Subcutaneous abdominal adipose tissue (tissue), 5 donors: ENCODE measurements around the gene METAP1D.

Source experiments
- H3K27ac ChIP-seq: one replicate; pipeline ENCODE4 v1.7.0; 2013; ENCODE audit warnings: low read depth, mild to moderate bottlenecking, inconsistent platforms, low read length, moderate library complexity
- H3K27me3 ChIP-seq, 5 donors: one replicate each; pipeline ENCODE4 v1.7.0; 2013; ENCODE audit warnings: low read length in 5 of 5, inconsistent platforms in 1 of 5; ENCODE audit not compliant: control insufficient read depth in 5 of 5, insufficient read depth in 4 of 5
- H3K36me3 ChIP-seq, 5 donors: one replicate each; pipeline ENCODE4 v1.7.0; 2013; ENCODE audit warnings: low read length in 5 of 5; ENCODE audit not compliant: control insufficient read depth in 5 of 5, insufficient read depth in 5 of 5
- H3K4me1 ChIP-seq, 5 donors: one replicate each; pipeline ENCODE4 v1.7.0; 2013; ENCODE audit warnings: low read length in 5 of 5, mild to moderate bottlenecking in 3 of 5, moderate library complexity in 1 of 5; ENCODE audit not compliant: control insufficient read depth in 5 of 5, insufficient read depth in 5 of 5
- H3K4me3 ChIP-seq, 5 donors: one replicate each; pipeline ENCODE4 v1.7.0; 2013; ENCODE audit warnings: low read length in 5 of 5, low read depth in 1 of 5
- H3K9ac ChIP-seq, 5 donors: one replicate each; pipeline ENCODE4 v1.7.0; 2013; ENCODE audit warnings: low read length in 5 of 5, mild to moderate bottlenecking in 4 of 5, moderate library complexity in 3 of 5
- H3K9me3 ChIP-seq, 5 donors: one replicate each; pipeline ENCODE4 v1.7.0; 2013; ENCODE audit warnings: low read length in 5 of 5; ENCODE audit not compliant: control insufficient read depth in 5 of 5
- donor health status: healthy.
- donor health status: healthy.
- donor health status: healthy.
- donor health status: healthy.
- donor health status: healthy.

The METAP1D gene

GRCh38 chr2:172073518-172073917, 73.8 kb downstream of the METAP1D start:
- no peak overlapping the region for H3K9ac ChIP-seq
- H3K27me3 ChIP-seq, result peaks cover 0 to 2% (median 0%) of the 10 kb centered on the region in 5 donors
- no peak overlapping the region for H3K4me3 ChIP-seq
- peaks cover 0 to 10% (median 0%) of the 10 kb centered on the region in 5 donors for H3K36me3 ChIP-seq
- H3K9me3 ChIP-seq, result no peaks in the 10 kb centered on the region
- H3K4me1 ChIP-seq, result no peaks in the 10 kb centered on the region
- H3K27ac ChIP-seq, result no peak overlapping the region

GRCh38 chr2:172074254-172074653, 74.5 kb downstream of the METAP1D start:
- Histone ChIP-seq H3K27me3 (peaks cover 0 to 3% (median 0%) of the 10 kb centered on the region in 5 donors), H3K36me3 (peaks cover 0 to 10% (median 0%) of the 10 kb centered on the region in 5 donors), H3K4me1 (no peaks in the 10 kb centered on the region), H3K27ac (no peak overlapping the region), H3K9me3 (no peaks in the 10 kb centered on the region), H3K9ac (no peak overlapping the region), H3K4me3 (no peak overlapping the region)

GRCh38 chr2:172079416-172079815, 79.7 kb downstream of the METAP1D start:
- no peak overlapping the region for H3K9ac ChIP-seq
- H3K9me3 ChIP-seq, result no peaks in the 10 kb centered on the region
- H3K27ac ChIP-seq, result no peak overlapping the region
- H3K4me3 ChIP-seq, result no peak overlapping the region
- peaks cover 35 to 49% (median 45%) of the 10 kb centered on the region in 5 donors for H3K27me3 ChIP-seq
- peaks cover 0 to 27% (median 14%) of the 10 kb centered on the region in 5 donors for H3K4me1 ChIP-seq
- no peaks in the 10 kb centered on the region for H3K36me3 ChIP-seq

- no peaks in the 10 kb centered on the region for H3K36me3 ChIP-seq
- peaks cover 42 to 56% (median 52%) of the 10 kb centered on the region in 5 donors for H3K27me3 ChIP-seq
- H3K9ac ChIP-seq, result no peak overlapping the region
- H3K4me1 ChIP-seq, result peaks cover 1 to 33% (median 21%) of the 10 kb centered on the region in 5 donors
- H3K4me3 ChIP-seq, result no peak overlapping the region
- H3K9me3 ChIP-seq, result no peaks in the 10 kb centered on the region
- H3K27ac ChIP-seq, result no peak overlapping the region
Observed at GRCh38 chr2:172079838-172080640, 80.3 kb downstream of the METAP1D start.

GRCh38 chr2:172080641-172081220, 81.0 kb downstream of the METAP1D start:
- Histone ChIP-seq H3K4me3 (no peak overlapping the region), H3K4me1 (peaks cover 1 to 40% (median 28%) of the 10 kb centered on the region in 5 donors)

GRCh38 chr2:172081221-172082022, 81.7 kb downstream of the METAP1D start:
- Histone ChIP-seq H3K27ac (no peak overlapping the region), H3K9me3 (no peaks in the 10 kb centered on the region), H3K27me3 (peaks cover 55 to 66% (median 65%) of the 10 kb centered on the region in 5 donors), H3K36me3 (no peaks in the 10 kb centered on the region), H3K4me3 (no peak overlapping the region), H3K4me1 (peaks cover 1 to 46% (median 34%) of the 10 kb centered on the region in 5 donors), H3K9ac (no peak overlapping the region)

More at GRCh38 chr2:172080641-172081220, 81.0 kb downstream of the METAP1D start:
- H3K9me3 ChIP-seq, result no peaks in the 10 kb centered on the region
- H3K27me3 ChIP-seq, result peaks cover 48 to 61% (median 58%) of the 10 kb centered on the region in 5 donors
- H3K36me3 ChIP-seq, result no peaks in the 10 kb centered on the region
- no peak overlapping the region for H3K27ac ChIP-seq
- no peak overlapping the region for H3K9ac ChIP-seq

GRCh38 chr2:172082105-172082943, 82.6 kb downstream of the METAP1D start:
- Histone ChIP-seq H3K9ac (no peak overlapping the region), H3K27ac (no peak overlapping the region), H3K9me3 (peaks cover 0 to 3% (median 0%) of the 10 kb centered on the region in 5 donors), H3K36me3 (no peaks in the 10 kb centered on the region), H3K27me3 (peaks cover 63 to 76% (median 74%) of the 10 kb centered on the region in 5 donors), H3K4me3 (no peak overlapping the region), H3K4me1 (peaks cover 1 to 53% (median 43%) of the 10 kb centered on the region in 5 donors)

GRCh38 chr2:172082944-172083627, 83.3 kb downstream of the METAP1D start:
- H3K9me3 ChIP-seq, result peaks cover 0 to 6% (median 0%) of the 10 kb centered on the region in 5 donors
- no peak overlapping the region for H3K9ac ChIP-seq
- H3K4me3 ChIP-seq, result no peak overlapping the region
- H3K27ac ChIP-seq, result no peak overlapping the region
- H3K4me1 ChIP-seq, result peaks cover 1 to 55% (median 46%) of the 10 kb centered on the region in 5 donors
- no peaks in the 10 kb centered on the region for H3K36me3 ChIP-seq
- peaks cover 70 to 83% (median 82%) of the 10 kb centered on the region in 5 donors for H3K27me3 ChIP-seq
